ENCODE results near the gene ZNF512B. TPM values are rescaled to one million over a fixed set of nuclear protein-coding genes. Genes with fewer than 3 reads are reported as not detected.
A peak's percentile ranks its signal among the peaks of the same experiment; 100 is the strongest.

ZNF512B gene
- total and polyA plus RNA-seq, 2 donors (not counting 1 experiment from before 2014, with no cell fraction given) = 8.8 to 10.5 TPM

DNA sequence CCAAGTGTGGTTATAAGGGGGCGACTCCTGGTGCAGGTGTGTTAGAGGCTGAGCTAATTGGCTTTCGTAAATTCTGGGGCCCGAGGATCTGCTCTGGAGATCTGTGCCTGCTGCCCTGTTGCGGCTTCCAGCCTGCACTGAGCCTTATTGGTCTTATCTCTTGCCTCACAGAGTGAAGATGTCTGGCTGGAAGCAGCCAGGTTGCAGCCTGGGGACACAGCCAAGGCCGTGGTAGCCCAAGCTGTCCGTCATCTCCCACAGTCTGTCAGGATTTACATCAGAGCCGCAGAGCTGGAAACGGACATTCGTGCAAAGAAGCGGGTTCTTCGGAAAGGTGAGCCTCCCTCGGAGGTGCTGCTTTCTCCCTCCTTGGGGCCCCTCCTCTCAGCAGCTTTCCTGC, 31.2 kb upstream of the ZNF512B start:
- H3K27ac Mint-ChIP-seq = no peak overlapping the region
- Histone ChIP-seq H4K20me1 (ENCODE audit: control insufficient read depth, insufficient read depth, low read length, poor library complexity, severe bottlenecking) (peaks cover 44% of the 10 kb centered on the region), H3K27ac (ENCODE audit: low read length in 2 of 2) (no peak overlapping the region), H3K27me3 (replicated peaks in 1 of 4; ENCODE audit: control extremely low read depth in 1 of 4, control insufficient read depth in 3 of 4, insufficient read depth in 4 of 4, low read length in 3 of 4) (no peaks in the 10 kb centered on the region), H3K4me3 (ENCODE audit: control extremely low read depth in 1 of 5, extremely low read depth in 1 of 5, insufficient read depth in 1 of 5, low read depth in 2 of 5, low read length in 4 of 5) (no peak overlapping the region), H3K4me2 (replicated peaks; ENCODE audit: low read depth, low read length, poor library complexity, severe bottlenecking) (no peak overlapping the region), H3K9me3 (ENCODE audit: control extremely low read depth in 1 of 3, control insufficient read depth in 2 of 3, insufficient read depth in 1 of 3, low read length in 2 of 3) (no peaks in the 10 kb centered on the region), H3K79me2 (ENCODE audit: control insufficient read depth, insufficient read depth, low read length) (peaks cover 42% of the 10 kb centered on the region), H3K9ac (ENCODE audit: low read length) (no peak overlapping the region), H2AFZ (ENCODE audit: insufficient read depth, low read depth, low read length, poor library complexity, severe bottlenecking) (no peak overlapping the region), H3K4me1 (ENCODE audit: control insufficient read depth in 2 of 2, insufficient read depth in 2 of 2, low read length in 2 of 2) (peaks cover 0 to 6% of the 10 kb centered on the region in 2 donors), H3K36me3 (replicated peaks in 1 of 2; ENCODE audit: control extremely low read depth in 1 of 2, control insufficient read depth in 1 of 2, extremely low read depth in 1 of 2, insufficient read depth in 2 of 2, low read length in 1 of 2) (peaks cover 14 to 79% of the 10 kb centered on the region in 2 experiments)
- H3K27me3 Mint-ChIP-seq = no peaks in the 10 kb centered on the region
- CTCF ChIA-PET = no interaction called here
- no peaks in the 10 kb centered on the region for H3K9me3 Mint-ChIP-seq (ENCODE audit: insufficient read depth)
- TF ChIP-seq EZH2 (IDR thresholded peaks at IDR 0.05; ENCODE audit: borderline replicate concordance, insufficient read depth, low read depth, low read length, poor library complexity, severe bottlenecking) (no peak), CTCF (IDR thresholded peaks at IDR 0.05) (no peak)
- ATAC-seq (ENCODE audit: low read depth) = no peak
- no peak for DNase-seq
- H3K4me1 Mint-ChIP-seq = peaks cover 6% of the 10 kb centered on the region
- WGBS (ENCODE audit: insufficient coverage) = 99% methylated on average over 6 of the region's 12 CpGs
- no peak overlapping the region for H3K4me3 Mint-ChIP-seq
- intact Hi-C loops (cut with micrococcal nuclease) = no loop called here
- POLR2A ChIA-PET = no interaction called here

DNA sequence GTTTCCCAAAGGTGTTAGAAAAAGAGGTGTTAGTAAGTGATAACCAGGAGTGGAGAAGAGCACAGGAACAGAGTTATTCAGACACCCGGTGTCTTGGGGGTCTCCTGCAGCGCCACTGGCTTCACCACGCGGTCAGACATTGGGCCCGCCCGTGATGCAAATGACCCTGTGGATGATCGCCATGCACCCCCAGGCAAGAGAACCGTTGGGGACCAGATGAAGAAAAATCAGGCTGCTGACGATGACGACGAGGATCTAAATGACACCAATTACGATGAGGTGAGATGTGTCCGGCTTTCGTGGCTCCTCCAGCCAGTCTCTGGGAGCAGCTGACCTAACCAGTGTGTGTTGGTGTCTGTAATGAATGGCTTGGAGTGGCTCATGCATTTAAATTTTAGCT, 13.2 kb upstream of the ZNF512B start:
- H3K4me1 Mint-ChIP-seq = peaks cover 43% of the 10 kb centered on the region
- peaks cover 26 to 38% of the 10 kb centered on the region in 2 donors for H3K4me1 ChIP-seq (ENCODE audit: control insufficient read depth in 2 of 2, insufficient read depth in 2 of 2, low read length in 2 of 2)
- H3K4me2 ChIP-seq (replicated peaks; ENCODE audit: low read depth, low read length, poor library complexity, severe bottlenecking) = no peak overlapping the region
- H4K20me1 ChIP-seq (ENCODE audit: control insufficient read depth, insufficient read depth, low read length, poor library complexity, severe bottlenecking) = peaks cover 53% of the 10 kb centered on the region
- H3K27ac ChIP-seq (ENCODE audit: low read length in 2 of 2) = no peak overlapping the region
- H3K9me3 Mint-ChIP-seq (ENCODE audit: insufficient read depth) = no peaks in the 10 kb centered on the region
- peak overlapping the region; percentile 67 for H3K27ac Mint-ChIP-seq
- POLR2A ChIA-PET = no interaction called here
- WGBS (ENCODE audit: insufficient coverage) = 97% methylated on average over 14 of the region's 14 CpGs
- H3K36me3 ChIP-seq (replicated peaks in 1 of 2; ENCODE audit: control extremely low read depth in 1 of 2, control insufficient read depth in 1 of 2, extremely low read depth in 1 of 2, insufficient read depth in 2 of 2, low read length in 1 of 2) = peaks cover 0 to 42% of the 10 kb centered on the region in 2 experiments
- no peak for ATAC-seq (ENCODE audit: low read depth)
- no peak overlapping the region for H3K9ac ChIP-seq (ENCODE audit: low read length)
- H2AFZ ChIP-seq (ENCODE audit: insufficient read depth, low read depth, low read length, poor library complexity, severe bottlenecking) = no peak overlapping the region
- CTCF ChIA-PET = interaction anchor here (0.6 to 2.5 kb wide), 3 partner anchors 9 to 198 kb away, joined by 3 to 14 read pairs (median 4); no protein-coding TSS in a partner anchor
- TF ChIP-seq EZH2 (IDR thresholded peaks at IDR 0.05; ENCODE audit: borderline replicate concordance, insufficient read depth, low read depth, low read length, poor library complexity, severe bottlenecking) (no peak), CTCF (IDR thresholded peaks at IDR 0.05) (no peak)
- H3K79me2 ChIP-seq (ENCODE audit: control insufficient read depth, insufficient read depth, low read length) = peaks cover 39% of the 10 kb centered on the region
- H3K9me3 ChIP-seq (ENCODE audit: control extremely low read depth in 1 of 3, control insufficient read depth in 2 of 3, insufficient read depth in 1 of 3, low read length in 2 of 3) = no peaks in the 10 kb centered on the region
- no peak overlapping the region for H3K4me3 ChIP-seq (ENCODE audit: control extremely low read depth in 1 of 5, extremely low read depth in 1 of 5, insufficient read depth in 1 of 5, low read depth in 2 of 5, low read length in 4 of 5)
- H3K27me3 ChIP-seq (replicated peaks in 1 of 4; ENCODE audit: control extremely low read depth in 1 of 4, control insufficient read depth in 3 of 4, insufficient read depth in 4 of 4, low read length in 3 of 4) = no peaks in the 10 kb centered on the region
- H3K4me3 Mint-ChIP-seq = peak overlapping the region; percentile 67
- no peaks in the 10 kb centered on the region for H3K27me3 Mint-ChIP-seq
- intact Hi-C loops (cut with micrococcal nuclease) = loop anchor here (5.0 kb wide), 1 partner anchor 99 kb away; the partner anchor contains the start of genes LKAAEAR1 and OPRL1
- DNase-seq = peak; percentile 7

All from B cell (primary cell).